ENCODE data around the gene ANGPT4.

ANGPT4 gene

DNA sequence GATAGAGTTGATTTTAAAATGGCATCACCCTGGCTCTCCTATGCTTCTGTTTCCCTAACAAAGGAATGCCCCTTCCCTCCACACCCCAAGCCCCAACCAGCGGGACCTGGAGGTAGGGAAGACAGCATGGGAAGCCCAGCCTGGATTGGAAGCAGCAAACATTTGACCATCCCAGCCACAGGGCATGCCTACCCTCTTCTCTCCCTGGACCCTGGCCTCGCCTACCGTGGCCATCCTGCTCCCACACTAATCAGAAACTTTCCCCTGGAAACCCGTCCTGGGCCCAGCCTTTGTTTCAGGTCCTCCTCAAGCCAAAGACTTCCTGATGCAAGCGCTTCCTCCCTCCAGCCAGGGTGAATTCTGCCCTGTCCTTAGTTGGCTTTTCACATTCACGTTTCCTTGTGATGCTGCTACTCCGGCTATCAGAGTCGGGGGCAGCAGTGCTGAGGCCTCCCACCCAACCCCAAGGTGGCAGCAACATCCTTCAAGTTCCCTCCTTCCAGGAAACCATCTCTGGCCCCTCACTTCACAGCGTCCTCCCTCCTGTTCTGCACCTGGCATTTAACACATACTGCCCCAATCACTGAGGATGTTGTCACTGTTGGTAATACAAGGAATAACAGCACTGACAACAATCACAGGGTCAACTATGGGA, 18.2 kb upstream of the ANGPT4 start:
- Histone ChIP-seq H3K4me1 (ENCODE audit: control insufficient read depth, insufficient read depth, low read length) (no peaks in the 10 kb centered on the region), H3K9ac (ENCODE audit: low read depth, low read length) (no peak overlapping the region), H3K36me3 (ENCODE audit: control insufficient read depth, insufficient read depth, low read length) (no peaks in the 10 kb centered on the region), H3K27me3 (ENCODE audit: control insufficient read depth, insufficient read depth, low read length) (no peaks in the 10 kb centered on the region), H3K4me3 (ENCODE audit: low read depth, low read length) (no peak overlapping the region), H3K9me3 (ENCODE audit: control insufficient read depth, insufficient read depth, low read length) (peaks cover 5% of the 10 kb centered on the region)

DNA sequence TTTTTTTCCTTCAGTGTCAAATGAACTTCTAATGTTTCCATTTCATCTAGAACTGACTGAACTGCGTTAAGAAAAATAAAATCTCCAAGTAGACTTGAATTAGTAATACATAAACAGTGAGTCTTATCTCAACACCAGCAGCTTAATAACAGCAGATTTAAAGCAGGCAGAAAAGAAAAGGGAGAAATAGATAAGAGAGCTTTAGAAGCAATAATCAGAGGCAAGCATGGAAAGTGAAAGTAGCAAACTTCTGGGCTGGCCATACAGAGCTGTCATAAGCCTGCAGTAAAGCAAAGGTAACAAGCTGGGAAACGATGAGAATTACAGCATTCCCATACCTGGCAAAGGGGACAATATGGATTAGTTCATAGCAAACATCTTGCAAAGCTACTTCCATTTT, 16.9 kb upstream of the ANGPT4 start:
- no peaks in the 10 kb centered on the region for H3K36me3 ChIP-seq (ENCODE audit: control insufficient read depth, insufficient read depth, low read length)
- H3K4me1 ChIP-seq (ENCODE audit: control insufficient read depth, insufficient read depth, low read length): no peaks in the 10 kb centered on the region
- H3K9me3 ChIP-seq (ENCODE audit: control insufficient read depth, insufficient read depth, low read length): peaks cover 5% of the 10 kb centered on the region
- H3K4me3 ChIP-seq (ENCODE audit: low read depth, low read length): no peak overlapping the region
- H3K27me3 ChIP-seq (ENCODE audit: control insufficient read depth, insufficient read depth, low read length): no peaks in the 10 kb centered on the region
- H3K9ac ChIP-seq (ENCODE audit: low read depth, low read length): no peak overlapping the region

DNA sequence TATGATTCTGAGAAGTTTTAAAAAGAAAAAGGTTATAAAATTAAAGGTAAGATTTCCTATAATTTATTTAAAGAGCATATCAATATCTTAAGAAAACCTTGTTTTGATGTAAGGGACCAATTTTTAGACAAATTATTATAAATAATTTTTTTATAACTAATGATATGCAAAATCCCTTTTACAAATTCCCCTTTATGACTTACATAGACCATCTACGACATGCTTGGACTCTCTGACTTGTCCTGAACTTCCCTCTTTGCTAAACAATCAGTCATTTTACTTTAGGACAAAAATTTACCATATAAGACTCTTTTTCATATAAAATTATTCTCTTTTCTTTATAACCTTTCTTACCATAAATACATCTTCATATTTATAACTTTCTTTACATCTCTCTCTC, 15.3 kb upstream of the ANGPT4 start:
- no peaks in the 10 kb centered on the region for H3K36me3 ChIP-seq (ENCODE audit: control insufficient read depth, insufficient read depth, low read length)
- no peak overlapping the region for H3K9ac ChIP-seq (ENCODE audit: low read depth, low read length)
- no peak overlapping the region for H3K4me3 ChIP-seq (ENCODE audit: low read depth, low read length)
- no peaks in the 10 kb centered on the region for H3K27me3 ChIP-seq (ENCODE audit: control insufficient read depth, insufficient read depth, low read length)
- H3K9me3 ChIP-seq (ENCODE audit: control insufficient read depth, insufficient read depth, low read length): peaks cover 5% of the 10 kb centered on the region
- H3K4me1 ChIP-seq (ENCODE audit: control insufficient read depth, insufficient read depth, low read length): no peaks in the 10 kb centered on the region

GRCh38 chr20:926670-927069, 10.5 kb upstream of the ANGPT4 start:
- Histone ChIP-seq H3K4me3 (ENCODE audit: low read depth, low read length) (no peak overlapping the region), H3K36me3 (ENCODE audit: control insufficient read depth, insufficient read depth, low read length) (no peaks in the 10 kb centered on the region), H3K27me3 (ENCODE audit: control insufficient read depth, insufficient read depth, low read length) (no peaks in the 10 kb centered on the region), H3K9me3 (ENCODE audit: control insufficient read depth, insufficient read depth, low read length) (peaks cover 3% of the 10 kb centered on the region), H3K4me1 (ENCODE audit: control insufficient read depth, insufficient read depth, low read length) (no peaks in the 10 kb centered on the region), H3K9ac (ENCODE audit: low read depth, low read length) (no peak overlapping the region)

- H3K36me3 ChIP-seq (ENCODE audit: control insufficient read depth, insufficient read depth, low read length): no peaks in the 10 kb centered on the region
- no peaks in the 10 kb centered on the region for H3K4me1 ChIP-seq (ENCODE audit: control insufficient read depth, insufficient read depth, low read length)
- no peak overlapping the region for H3K9ac ChIP-seq (ENCODE audit: low read depth, low read length)
- no peaks in the 10 kb centered on the region for H3K27me3 ChIP-seq (ENCODE audit: control insufficient read depth, insufficient read depth, low read length)
- H3K9me3 ChIP-seq (ENCODE audit: control insufficient read depth, insufficient read depth, low read length): no peaks in the 10 kb centered on the region
- H3K4me3 ChIP-seq (ENCODE audit: low read depth, low read length): no peak overlapping the region
Measured at GRCh38 chr20:925516-925915, 9.4 kb upstream of the ANGPT4 start.

GRCh38 chr20:924639-925038, 8.5 kb upstream of the ANGPT4 start:
- no peak overlapping the region for H3K9ac ChIP-seq (ENCODE audit: low read depth, low read length)
- no peak overlapping the region for H3K4me3 ChIP-seq (ENCODE audit: low read depth, low read length)
- H3K9me3 ChIP-seq (ENCODE audit: control insufficient read depth, insufficient read depth, low read length): no peaks in the 10 kb centered on the region
- no peaks in the 10 kb centered on the region for H3K27me3 ChIP-seq (ENCODE audit: control insufficient read depth, insufficient read depth, low read length)
- no peaks in the 10 kb centered on the region for H3K4me1 ChIP-seq (ENCODE audit: control insufficient read depth, insufficient read depth, low read length)
- no peaks in the 10 kb centered on the region for H3K36me3 ChIP-seq (ENCODE audit: control insufficient read depth, insufficient read depth, low read length)

DNA sequence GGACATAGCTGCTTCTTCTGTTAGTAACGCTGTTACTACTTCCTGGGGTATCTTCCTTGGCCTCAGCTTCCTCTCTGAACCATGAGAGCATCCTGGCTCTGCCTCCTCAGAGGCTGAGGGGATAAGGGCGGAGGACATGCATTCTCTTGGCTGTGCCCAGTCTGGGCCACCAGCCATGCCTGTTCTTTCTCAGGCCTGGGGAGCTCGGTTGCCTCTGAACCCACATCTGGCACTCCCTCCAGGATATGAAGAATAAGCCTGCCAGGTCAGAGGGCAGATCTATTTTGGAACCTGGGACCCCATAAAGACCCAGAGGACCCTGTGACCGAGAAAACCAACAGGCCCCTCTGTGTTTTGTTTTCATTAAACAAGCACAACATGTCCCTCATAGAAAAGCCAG, 6.6 kb upstream of the ANGPT4 start:
- no peak overlapping the region for H3K9ac ChIP-seq (ENCODE audit: low read depth, low read length)
- no peaks in the 10 kb centered on the region for H3K36me3 ChIP-seq (ENCODE audit: control insufficient read depth, insufficient read depth, low read length)
- H3K4me1 ChIP-seq (ENCODE audit: control insufficient read depth, insufficient read depth, low read length): no peaks in the 10 kb centered on the region
- no peaks in the 10 kb centered on the region for H3K27me3 ChIP-seq (ENCODE audit: control insufficient read depth, insufficient read depth, low read length)
- H3K9me3 ChIP-seq (ENCODE audit: control insufficient read depth, insufficient read depth, low read length): no peaks in the 10 kb centered on the region
- H3K4me3 ChIP-seq (ENCODE audit: low read depth, low read length): no peak overlapping the region

DNA sequence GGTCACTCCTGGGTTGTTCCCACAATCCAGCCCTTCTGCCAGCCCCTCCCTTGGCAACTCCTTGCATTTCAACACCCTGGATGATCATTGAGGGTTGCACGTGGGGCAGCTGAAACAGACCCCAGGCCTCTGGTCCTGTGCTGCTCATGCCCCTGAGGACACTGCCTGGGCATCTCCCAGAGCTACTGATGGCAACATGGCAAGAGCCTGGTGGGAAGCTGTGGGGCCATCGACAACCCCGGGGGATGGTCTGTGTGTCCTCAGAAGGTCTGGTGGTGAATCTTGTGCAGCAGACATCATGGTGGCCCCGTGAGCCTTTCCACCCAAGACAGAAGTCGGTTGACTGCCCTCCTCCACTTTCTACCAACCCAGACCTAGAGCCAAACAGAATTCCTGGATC, 4.9 kb upstream of the ANGPT4 start:
- H3K9me3 ChIP-seq (ENCODE audit: control insufficient read depth, insufficient read depth, low read length): no peaks in the 10 kb centered on the region
- no peaks in the 10 kb centered on the region for H3K27me3 ChIP-seq (ENCODE audit: control insufficient read depth, insufficient read depth, low read length)
- no peaks in the 10 kb centered on the region for H3K36me3 ChIP-seq (ENCODE audit: control insufficient read depth, insufficient read depth, low read length)
- H3K9ac ChIP-seq (ENCODE audit: low read depth, low read length): no peak overlapping the region
- no peaks in the 10 kb centered on the region for H3K4me1 ChIP-seq (ENCODE audit: control insufficient read depth, insufficient read depth, low read length)
- no peak overlapping the region for H3K4me3 ChIP-seq (ENCODE audit: low read depth, low read length)

- Histone ChIP-seq H3K4me1 (ENCODE audit: control insufficient read depth, insufficient read depth, low read length) (no peaks in the 10 kb centered on the region), H3K27me3 (ENCODE audit: control insufficient read depth, insufficient read depth, low read length) (peaks cover 3% of the 10 kb centered on the region), H3K9ac (ENCODE audit: low read depth, low read length) (no peak overlapping the region), H3K9me3 (ENCODE audit: control insufficient read depth, insufficient read depth, low read length) (no peaks in the 10 kb centered on the region), H3K36me3 (ENCODE audit: control insufficient read depth, insufficient read depth, low read length) (no peaks in the 10 kb centered on the region), H3K4me3 (ENCODE audit: low read depth, low read length) (no peak overlapping the region)
Measured at GRCh38 chr20:920311-920710, 4.2 kb upstream of the ANGPT4 start.

DNA sequence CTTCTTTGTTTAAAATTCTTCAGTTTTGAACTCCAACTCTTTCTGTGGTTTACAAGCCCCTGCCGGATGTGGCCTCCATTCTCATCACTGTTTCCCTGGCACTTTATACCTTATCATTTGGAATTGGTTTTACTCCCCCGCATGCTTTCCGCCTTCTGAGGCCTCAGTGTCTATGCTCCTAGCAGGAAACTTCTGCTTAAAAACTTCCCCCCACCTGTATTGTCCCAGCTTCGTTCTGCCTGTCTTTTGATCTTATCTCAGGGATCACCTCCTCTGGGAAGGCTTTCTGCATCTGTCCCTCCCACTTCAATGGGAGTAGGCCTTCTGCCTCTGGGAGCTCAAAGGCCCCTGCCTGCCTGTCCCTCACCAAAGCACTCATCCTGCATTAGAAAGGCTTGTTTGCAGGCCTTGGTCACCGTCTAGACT, 3.4 kb upstream of the ANGPT4 start:
- Histone ChIP-seq H3K4me3 (ENCODE audit: low read depth, low read length) (no peak overlapping the region), H3K9ac (ENCODE audit: low read depth, low read length) (no peak overlapping the region), H3K36me3 (ENCODE audit: control insufficient read depth, insufficient read depth, low read length) (no peaks in the 10 kb centered on the region), H3K4me1 (ENCODE audit: control insufficient read depth, insufficient read depth, low read length) (no peaks in the 10 kb centered on the region), H3K9me3 (ENCODE audit: control insufficient read depth, insufficient read depth, low read length) (no peaks in the 10 kb centered on the region), H3K27me3 (ENCODE audit: control insufficient read depth, insufficient read depth, low read length) (peaks cover 3% of the 10 kb centered on the region)

GRCh38 chr20:917416-917815, 1.3 kb upstream of the ANGPT4 start:
- no peaks in the 10 kb centered on the region for H3K9me3 ChIP-seq (ENCODE audit: control insufficient read depth, insufficient read depth, low read length)
- H3K27me3 ChIP-seq (ENCODE audit: control insufficient read depth, insufficient read depth, low read length): peaks cover 3% of the 10 kb centered on the region
- no peaks in the 10 kb centered on the region for H3K36me3 ChIP-seq (ENCODE audit: control insufficient read depth, insufficient read depth, low read length)
- no peak overlapping the region for H3K9ac ChIP-seq (ENCODE audit: low read depth, low read length)
- no peak overlapping the region for H3K4me3 ChIP-seq (ENCODE audit: low read depth, low read length)
- H3K4me1 ChIP-seq (ENCODE audit: control insufficient read depth, insufficient read depth, low read length): no peaks in the 10 kb centered on the region

DNA sequence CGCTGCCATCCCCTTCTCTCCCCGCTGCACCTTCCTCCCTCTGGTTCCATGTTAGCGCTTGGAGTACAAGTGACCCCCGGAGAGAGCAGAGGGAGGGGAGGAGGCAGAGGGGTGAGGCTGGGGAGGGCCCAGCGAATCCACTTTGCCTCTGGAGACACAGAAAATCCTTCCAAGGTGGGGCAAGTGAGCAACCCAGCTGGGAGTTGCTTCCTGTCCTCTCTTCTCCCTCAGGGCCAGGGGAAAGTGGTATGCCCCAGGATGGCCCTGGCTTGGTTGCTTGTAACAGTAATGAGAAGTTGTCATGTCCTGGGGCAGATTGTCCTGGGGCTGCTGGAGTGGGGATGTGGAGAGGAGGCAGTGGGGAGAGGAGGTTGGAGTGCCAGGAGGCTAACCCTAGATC, 691 bp upstream of the ANGPT4 start:
- Histone ChIP-seq H3K9ac (ENCODE audit: low read depth, low read length) (no peak overlapping the region), H3K4me3 (ENCODE audit: low read depth, low read length) (no peak overlapping the region), H3K9me3 (ENCODE audit: control insufficient read depth, insufficient read depth, low read length) (no peaks in the 10 kb centered on the region), H3K4me1 (ENCODE audit: control insufficient read depth, insufficient read depth, low read length) (no peaks in the 10 kb centered on the region), H3K27me3 (ENCODE audit: control insufficient read depth, insufficient read depth, low read length) (peaks cover 3% of the 10 kb centered on the region), H3K36me3 (ENCODE audit: control insufficient read depth, insufficient read depth, low read length) (no peaks in the 10 kb centered on the region)

Data from iPS-15b (cell line).